H1 (cell line): Measurements from ENCODE around the gene CBX2. TPM values are rescaled to one million over a fixed set of nuclear protein-coding genes. Genes with fewer than 3 reads are reported as not detected.

Experiments
- CTCF ChIA-PET: fragments of 300-600 bp; sonication (Branson Sonifier 250); formaldehyde crosslinking; loops from one replicate; lab custom pipeline; 2021; ENCODE audit not compliant: partially characterized antibody; lab: Charles Lee
- POLR2A ChIA-PET: fragments of 300-600 bp; sonication (Branson Sonifier 250); formaldehyde crosslinking; loops from one replicate; lab custom pipeline; 2021; ENCODE audit warnings: inconsistent platforms; ENCODE audit not compliant: partially characterized antibody; lab: Charles Lee
- DNase-seq, 2 experiments: peaks; one replicate each; pipeline versions ENCODE4 v3.0.0 to v3.0.0-alpha.2; 2010 to 2022; ENCODE audit warnings: low spot score in 2 of 2, low read depth in 1 of 2, mixed read lengths in 1 of 2
- FAIRE-seq: peaks from 2 replicates; lab custom pipeline; 2011; peaks lifted over from hg19 to GRCh38; lab: Jason Lieb, UNC
- H2AFZ ChIP-seq: 2 replicates; pipeline ENCODE4 v1.8.1; 2012; ENCODE audit warnings: low read length, inconsistent platforms
- H2AK5ac ChIP-seq: 2 replicates; pipeline ENCODE4 v1.6.1; 2013; ENCODE audit warnings: low read depth, low read length
- H2BK120ac ChIP-seq: replicated peaks from 2 replicates; pipeline ENCODE3; 2013; ENCODE audit warnings: low read depth, low read length, inconsistent platforms
- H2BK12ac ChIP-seq: 2 replicates; pipeline ENCODE4 v1.6.1; 2013; ENCODE audit warnings: low read depth, low read length
- H2BK15ac ChIP-seq: 2 replicates; pipeline ENCODE4 v1.6.1; 2013; ENCODE audit warnings: low read length
- H2BK20ac ChIP-seq: 2 replicates; pipeline ENCODE4 v1.6.1; 2013; ENCODE audit warnings: low read length
- H2BK5ac ChIP-seq: 2 replicates; pipeline ENCODE4 v1.6.1; 2013; ENCODE audit warnings: low read depth, low read length
- H3K14ac ChIP-seq: 2 replicates; pipeline ENCODE4 v1.6.1; 2013; ENCODE audit warnings: inconsistent platforms; ENCODE audit not compliant: insufficient read length
- H3K18ac ChIP-seq: 2 replicates; pipeline ENCODE4 v1.6.1; 2013; ENCODE audit warnings: low read length; ENCODE audit errors: extremely low read depth
- H3K23ac ChIP-seq: 2 replicates; pipeline ENCODE4 v1.6.1; 2013; ENCODE audit warnings: inconsistent platforms; ENCODE audit not compliant: insufficient read length
- H3K23me2 ChIP-seq: 2 replicates; pipeline ENCODE4 v1.6.1; 2013; ENCODE audit warnings: low read depth, low read length
- H3K27ac ChIP-seq: 2 replicates; pipeline ENCODE4 v1.6.1; 2011; ENCODE audit warnings: low read depth, low read length, inconsistent platforms
- H3K27me3 ChIP-seq, 4 experiments: replicated peaks in 1 of 4; 1 replicate in 1 of 4; 2 replicates in 3 of 4; pipeline versions ENCODE4 v1.6.1 to v1.8.1; 2011 to 2013; ENCODE audit warnings: low read length in 3 of 4, mild to moderate bottlenecking in 3 of 4, inconsistent platforms in 2 of 4, mixed read lengths in 2 of 4, moderate library complexity in 1 of 4; ENCODE audit not compliant: control insufficient read depth in 3 of 4, insufficient read depth in 3 of 4; ENCODE audit errors: extremely low read depth in 1 of 4
- H3K36me3 ChIP-seq, 4 experiments: 2 replicates each; pipeline versions ENCODE4 v1.6.1 to v1.8.1; 2011 to 2013; ENCODE audit warnings: mild to moderate bottlenecking in 4 of 4, low read length in 3 of 4, moderate library complexity in 2 of 4, control low read depth in 1 of 4, inconsistent platforms in 1 of 4; ENCODE audit not compliant: insufficient read depth in 4 of 4, control insufficient read depth in 2 of 4
- H3K4ac ChIP-seq: replicated peaks from 2 replicates; pipeline ENCODE3; 2013; ENCODE audit warnings: low read length, low read depth, mixed read lengths, inconsistent platforms; ENCODE audit not compliant: insufficient read length
- H3K4me1 ChIP-seq, 4 experiments: replicated peaks in 1 of 4; 1 replicate in 1 of 4; 2 replicates in 3 of 4; pipeline versions ENCODE4 v1.6.1 to v1.8.1; 2011 to 2013; ENCODE audit warnings: low read length in 3 of 4, inconsistent platforms in 2 of 4, mixed read lengths in 1 of 4; ENCODE audit not compliant: insufficient read depth in 4 of 4, control insufficient read depth in 3 of 4
- H3K4me2 ChIP-seq, 2 experiments: 2 replicates each; pipeline versions ENCODE4 v1.6.1 to v1.8.1; 2011 to 2013; ENCODE audit warnings: low read depth in 2 of 2, low read length in 2 of 2, control low read depth in 1 of 2, inconsistent platforms in 1 of 2, mild to moderate bottlenecking in 1 of 2; ENCODE audit not compliant: insufficient read depth in 1 of 2
- H3K4me3 ChIP-seq, 4 experiments: fragments of 200-600, 300-600 bp in 1 of 4; sonication (generic), shearing (Covaris generic), sonication (Bioruptor Twin) in 1 of 4; 2 replicates each; pipeline versions ENCODE4 v1.5.1 to v1.8.1; 2011 to 2016; ENCODE audit warnings: low read length in 4 of 4, low read depth in 3 of 4, control low read depth in 2 of 4, inconsistent platforms in 2 of 4, mild to moderate bottlenecking in 2 of 4, mixed read lengths in 1 of 4, moderate library complexity in 1 of 4; ENCODE audit not compliant: insufficient read depth in 2 of 4; ENCODE audit errors: extremely low read depth in 1 of 4
- H3K56ac ChIP-seq: replicated peaks from 2 replicates; pipeline ENCODE3; 2013; ENCODE audit warnings: low read depth, mild to moderate bottlenecking, mixed read lengths, low read length, inconsistent platforms; ENCODE audit not compliant: insufficient read length
- H3K79me1 ChIP-seq: 2 replicates; pipeline ENCODE4 v1.6.1; 2013; ENCODE audit warnings: low read depth, low read length, control low read depth
- H3K79me2 ChIP-seq, 2 experiments: 2 replicates each; pipeline versions ENCODE4 v1.6.1 to v1.8.1; 2012 to 2013; ENCODE audit warnings: low read length in 2 of 2, mild to moderate bottlenecking in 2 of 2, inconsistent platforms in 1 of 2; ENCODE audit not compliant: insufficient read depth in 2 of 2, control insufficient read depth in 1 of 2
- H3K9ac ChIP-seq, 4 experiments: replicated peaks in 1 of 4; 1 replicate in 1 of 4; 2 replicates in 3 of 4; pipeline versions ENCODE4 v1.6.1 to v1.8.1; 2011 to 2013; ENCODE audit warnings: low read depth in 3 of 4, low read length in 3 of 4, control low read depth in 2 of 4, mild to moderate bottlenecking in 2 of 4, moderate library complexity in 2 of 4, inconsistent platforms in 1 of 4; ENCODE audit errors: extremely low read depth in 1 of 4
- H3K9me3 ChIP-seq, 2 experiments: 2 replicates each; pipeline versions ENCODE4 v1.6.1 to v1.8.1; 2012 to 2013; ENCODE audit warnings: mild to moderate bottlenecking in 2 of 2, moderate library complexity in 2 of 2, control low read depth in 1 of 2, inconsistent platforms in 1 of 2, low read depth in 1 of 2, low read length in 1 of 2, mixed read lengths in 1 of 2; ENCODE audit not compliant: insufficient read depth in 2 of 2
- H4K20me1 ChIP-seq, 2 experiments: replicated peaks in 1 of 2; 2 replicates each; pipeline versions ENCODE3 to v1.8.1; 2011 to 2013; ENCODE audit warnings: inconsistent platforms in 2 of 2, low read length in 2 of 2, mild to moderate bottlenecking in 1 of 2; ENCODE audit not compliant: insufficient read depth in 2 of 2, control insufficient read depth in 1 of 2
- H4K5ac ChIP-seq: 2 replicates; pipeline ENCODE4 v1.6.1; 2013; ENCODE audit warnings: low read length, low read depth, mixed read lengths, inconsistent platforms; ENCODE audit not compliant: insufficient read length
- H4K8ac ChIP-seq: 2 replicates; pipeline ENCODE4 v1.8.0; 2013; ENCODE audit warnings: mild to moderate bottlenecking, moderate library complexity, low read length, inconsistent platforms; ENCODE audit not compliant: insufficient read depth; ENCODE audit errors: extremely low read depth
- H4K91ac ChIP-seq: replicated peaks from 2 replicates; pipeline ENCODE3; 2013; ENCODE audit warnings: low read length, mixed read lengths, inconsistent platforms; ENCODE audit not compliant: insufficient read length
- EZH2 ChIP-seq: fragments of 200-600 bp; sonication (generic); IDR thresholded peaks from 2 replicates; pipeline ENCODE4 v1.7.1; 2012; ENCODE audit warnings: low read depth, mild to moderate bottlenecking, moderate library complexity, low read length, inconsistent platforms; ENCODE audit not compliant: severe bottlenecking
- HDAC6 ChIP-seq: IDR thresholded peaks from one replicate; pipeline ENCODE4 v1.7.1; 2012; ENCODE audit warnings: low read depth, mild to moderate bottlenecking, inconsistent platforms, low read length, moderate library complexity
- POLR2A ChIP-seq, 2 experiments: IDR thresholded peaks; 1 replicate in 1 of 2; 2 replicates in 1 of 2; pipeline ENCODE4 v1.6.1; 2011; ENCODE audit warnings: low read depth in 2 of 2, low read length in 2 of 2, mild to moderate bottlenecking in 2 of 2; ENCODE audit errors: control extremely low read depth in 1 of 2
- RNF2 ChIP-seq: fragments of 200-900, 300-1000 bp; sonication (generic); IDR thresholded peaks from 2 replicates; pipeline ENCODE4 v1.7.1; 2016; ENCODE audit warnings: borderline replicate concordance, low read depth, mild to moderate bottlenecking, antibody characterized with exemption, low read length; ENCODE audit not compliant: poor library complexity, severe bottlenecking; ENCODE audit errors: missing control alignments
- SIN3A ChIP-seq, 2 experiments: IDR thresholded peaks in 1 of 2; conservative IDR thresholded peaks in 1 of 2; 2 replicates each; pipeline ENCODE4 v1.6.1; 2011 to 2012; ENCODE audit warnings: low read length in 2 of 2, improper control_type of control experiment in 1 of 2, low read depth in 1 of 2, mild to moderate bottlenecking in 1 of 2
- WGBS, 2 experiments: shearing (Covaris generic) in 1 of 2; methylation state at CpG; one replicate each; pipeline versions ENCODE4 v1.1.6 to v1.1.7; 2013 to 2015; ENCODE audit warnings: low lambda C conversion rate in 2 of 2, mixed read lengths in 2 of 2, inconsistent platforms in 1 of 2, low coverage in 1 of 2, missing lambda C conversion rate in 1 of 2; ENCODE audit not compliant: insufficient replicate concordance in 2 of 2, insufficient coverage in 1 of 2, insufficient read length in 1 of 2; ENCODE audit errors: extremely low coverage in 1 of 2, missing lambda C conversion rate in 1 of 2; 5-methylcytosine and 5-hydroxymethylcytosine counted together
- polyA plus RNA-seq, 7 experiments: library from polyadenylated mRNA; depleted of rRNA in 3 of 7; stranded (reverse) in 5 of 7; unstranded in 2 of 7; fragments of >200 nt in 5 of 7; fragments of 200-250 nt in 2 of 7; gene quantifications; 1 replicate in 5 of 7; 2 replicates in 1 of 7; 4 replicates in 1 of 7; pipeline versions ENCODE4 v1.2.1 to v1.2.3, GENCODE V29; 2011 to 2013; ENCODE audit warnings: missing spikeins in 2 of 7, mixed read lengths in 2 of 7
- total RNA-seq: library from RNA; stranded (reverse); fragmentation: NEBNext Ultra II Directional; extraction: Animal tissue kit (Norgen Biotek cat#: 25700); gene quantifications from 2 replicates; pipeline ENCODE4 v1.2.1, GENCODE V29; 2021

Gene CBX2
- total and polyA plus RNA-seq, 2 of the 8 experiments (the other 6 are each of a cell fraction or from before 2014, with no cell fraction given): 64.3 to 83.9 TPM

DNA sequence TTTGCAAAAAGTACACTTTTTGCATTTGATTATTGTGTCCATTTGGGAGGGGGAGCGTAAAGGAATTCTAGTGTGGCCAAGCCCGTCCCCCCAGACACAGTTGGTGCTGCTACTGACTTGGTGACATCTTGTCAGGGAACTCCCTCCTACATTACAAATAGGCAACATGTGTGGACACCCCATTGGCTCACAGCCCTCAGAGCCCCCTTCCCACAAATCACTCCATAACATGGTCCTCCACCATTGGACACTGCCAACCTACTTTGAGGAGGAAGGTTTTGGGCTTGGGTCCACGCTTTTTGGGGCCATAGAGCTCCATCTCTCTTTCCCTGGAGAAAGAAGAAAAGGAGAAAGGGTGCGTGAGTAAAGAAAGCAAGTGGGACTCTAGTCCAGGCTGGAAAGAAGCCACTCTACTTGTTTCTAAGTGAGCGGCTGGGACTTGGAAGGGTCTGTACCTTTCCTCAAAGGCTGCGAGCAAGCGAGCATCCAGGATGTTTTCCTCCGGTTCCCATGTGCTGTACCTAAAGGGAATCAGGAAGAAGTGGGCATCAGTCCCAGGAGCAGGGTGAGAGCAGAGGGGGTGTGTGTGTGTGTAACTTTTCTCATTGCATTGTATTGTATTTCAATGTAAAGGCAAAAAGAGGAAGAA, 18.0 kb downstream of the CBX2 start:
- Histone ChIP-seq H3K79me2 (no peaks in the 10 kb centered on the region), H3K27me3 (peaks cover 80 to 92% (median 90%) of the 10 kb centered on the region in 4 experiments), H2AK5ac (peak overlapping the region; percentile 59; the same call in 1 of the 2 replicates), H3K23me2 (peaks cover 3% of the 10 kb centered on the region), H3K4me3 (peak overlapping the region in 3 of 4 experiments; percentile 44 to 67 (median 55); a peak in 5 of 8 replicates), H3K56ac (no peak overlapping the region), H3K23ac (no peak overlapping the region), H2BK12ac (peak overlapping the region; percentile 44; the same call in 1 of the 2 replicates), H3K4me2 (peak overlapping the region; percentile 67 to 74), H2BK15ac (no peak overlapping the region), H2BK20ac (0 out of 2 replicates have a peak overlapping the region, but pooled peaks have one; percentile 15), H4K8ac (no peak overlapping the region), H3K4me1 (peaks cover 4 to 51% (median 36%) of the 10 kb centered on the region in 4 experiments), H4K5ac (no peak overlapping the region), H4K91ac (no peak overlapping the region), H3K79me1 (no peaks in the 10 kb centered on the region)
- POLR2A ChIA-PET: interaction anchor here (1.1 to 6.0 kb wide), 11 partner anchors 10 to 197 kb away, joined by 3 to 49 read pairs (median 11); partner anchors contain the start of genes CBX2 and CBX4
- DNase-seq: no peak
- TF ChIP-seq HDAC6 (no peak), RNF2 (peak; percentile 75), EZH2 (peak; percentile 77), POLR2A (IDR thresholded peaks at IDR 0.05; ENCODE audit: control extremely low read depth in 1 of 2, low read depth in 2 of 2, low read length in 2 of 2) (no peak), SIN3A (conservative IDR thresholded peaks at IDR 0.05 in 1 of 2, IDR thresholded peaks at IDR 0.05 in 1 of 2; ENCODE audit: low read depth in 1 of 2, low read length in 2 of 2) (no peak)
- TF ChIP-seq, all 59 proteins: peak for 2
- H3K36me3 ChIP-seq: peaks cover 0 to 11% (median 0%) of the 10 kb centered on the region in 4 experiments; a peak in 1 of 8 replicates
- FAIRE-seq: no peak
- no peak overlapping the region; the same call in 1 of the 2 replicates for H2BK5ac ChIP-seq
- H3K9me3 ChIP-seq: no peaks in the 10 kb centered on the region; a peak in 1 of 4 replicates
- H3K14ac ChIP-seq: no peak overlapping the region
- peaks cover 17 to 18% of the 10 kb centered on the region in 2 experiments for H4K20me1 ChIP-seq
- WGBS, 2 experiments: 35% methylated on average over 8 of the region's 8 CpGs; no CpG with 5 or more reads in 1 of the 2 experiments
- no peak overlapping the region for H3K9ac ChIP-seq
- peak overlapping the region; percentile 24; the same call in 1 of the 2 replicates for H3K18ac ChIP-seq
- CTCF ChIA-PET: interaction anchor here (1.0 to 4.4 kb wide), 6 partner anchors 11 to 49 kb away, joined by 3 to 32 read pairs (median 10); no protein-coding TSS in a partner anchor
- no peak overlapping the region for H3K4ac ChIP-seq
- no peak overlapping the region for H3K27ac ChIP-seq
- H2AFZ ChIP-seq: no peak overlapping the region
- no peak overlapping the region for H2BK120ac ChIP-seq
